ENCODE results near the gene GTF3C5.

DNA sequence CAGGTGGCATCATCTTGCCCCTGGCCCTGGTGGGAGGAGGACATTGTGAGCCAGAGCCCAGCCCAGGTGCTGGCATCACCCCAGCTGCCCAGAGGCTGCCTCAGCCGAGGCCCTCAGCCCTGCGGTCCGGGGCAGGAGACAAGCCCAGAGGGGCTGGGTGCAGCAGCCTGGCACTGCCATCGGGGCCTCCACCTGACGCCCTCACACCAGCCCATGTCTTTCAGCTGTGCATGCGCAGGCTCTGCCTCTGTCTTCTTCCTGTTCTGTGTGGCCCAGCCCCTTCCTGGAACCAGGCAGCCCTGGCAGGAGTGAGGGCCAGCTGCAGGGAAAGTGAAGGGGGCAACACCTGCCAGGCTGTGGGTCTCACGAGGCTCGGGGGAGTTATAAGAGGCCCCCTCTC, 26.2 kb downstream of the GTF3C5 start:
- TF ChIP-seq CTCF (IDR thresholded peaks at IDR 0.05 in 2 of 3, conservative IDR thresholded peaks at IDR 0.05 in 1 of 3; ENCODE audit: insufficient read depth in 2 of 3, low read depth in 1 of 3, low read length in 3 of 3) = no peak
- no peak for TF ChIP-seq GATAD2A (IDR thresholded peaks at IDR 0.05)
- no peak for TF ChIP-seq CHD2 (IDR thresholded peaks at IDR 0.05; ENCODE audit: low read depth, low read length)
- no peak for TF ChIP-seq KAT7 (CRISPR knock-in tag; IDR thresholded peaks at IDR 0.05; ENCODE audit: borderline replicate concordance)
- no peak for TF ChIP-seq CHD4 (IDR thresholded peaks at IDR 0.05; ENCODE audit: insufficient read depth, insufficient replicate concordance, low read depth, low read length, poor library complexity, severe bottlenecking)
- TF ChIP-seq SREBF2 (CRISPR knock-in tag; IDR thresholded peaks at IDR 0.05) = no peak
- TF ChIP-seq, protein P1, sequence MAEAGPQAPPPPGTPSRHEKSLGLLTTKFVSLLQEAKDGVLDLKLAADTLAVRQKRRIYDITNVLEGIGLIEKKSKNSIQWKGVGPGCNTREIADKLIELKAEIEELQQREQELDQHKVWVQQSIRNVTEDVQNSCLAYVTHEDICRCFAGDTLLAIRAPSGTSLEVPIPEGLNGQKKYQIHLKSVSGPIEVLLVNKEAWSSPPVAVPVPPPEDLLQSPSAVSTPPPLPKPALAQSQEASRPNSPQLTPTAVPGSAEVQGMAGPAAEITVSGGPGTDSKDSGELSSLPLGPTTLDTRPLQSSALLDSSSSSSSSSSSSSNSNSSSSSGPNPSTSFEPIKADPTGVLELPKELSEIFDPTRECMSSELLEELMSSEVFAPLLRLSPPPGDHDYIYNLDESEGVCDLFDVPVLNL (CRISPR knock-in tag; IDR thresholded peaks at IDR 0.05; ENCODE audit: low read depth) = no peak
- TF ChIP-seq NR2C2 (CRISPR knock-in tag; IDR thresholded peaks at IDR 0.05) = no peak
- no peak for TF ChIP-seq NR2C2 (tag; IDR thresholded peaks at IDR 0.05)
- TF ChIP-seq, protein P2, sequence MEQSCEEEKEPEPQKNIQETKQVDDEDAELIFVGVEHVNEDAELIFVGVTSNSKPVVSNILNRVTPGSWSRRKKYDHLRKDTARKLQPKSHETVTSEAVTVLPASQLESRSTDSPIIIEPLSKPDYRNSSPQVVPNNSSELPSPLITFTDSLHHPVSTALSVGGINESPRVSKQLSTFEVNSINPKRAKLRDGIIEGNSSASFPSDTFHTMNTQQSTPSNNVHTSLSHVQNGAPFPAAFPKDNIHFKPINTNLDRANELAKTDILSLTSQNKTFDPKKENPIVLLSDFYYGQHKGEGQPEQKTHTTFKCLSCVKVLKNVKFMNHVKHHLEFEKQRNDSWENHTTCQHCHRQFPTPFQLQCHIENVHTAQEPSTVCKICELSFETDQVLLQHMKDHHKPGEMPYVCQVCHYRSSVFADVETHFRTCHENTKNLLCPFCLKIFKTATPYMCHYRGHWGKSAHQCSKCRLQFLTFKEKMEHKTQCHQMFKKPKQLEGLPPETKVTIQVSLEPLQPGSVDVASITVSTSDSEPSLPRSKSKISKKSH (CRISPR knock-in tag; IDR thresholded peaks at IDR 0.05) = no peak
- TF ChIP-seq PHB2 (IDR thresholded peaks at IDR 0.05; ENCODE audit: low read depth) = no peak
- no peak for TF ChIP-seq ETV5 (CRISPR knock-in tag; IDR thresholded peaks at IDR 0.05; ENCODE audit: low read depth)
- TF ChIP-seq CREB1 (IDR thresholded peaks at IDR 0.05) = no peak
- no peak for TF ChIP-seq CREB1 (CRISPR knock-in tag; IDR thresholded peaks at IDR 0.05)
- TF ChIP-seq HDAC2 (IDR thresholded peaks at IDR 0.05) = no peak
- TF ChIP-seq TEAD4 (IDR thresholded peaks at IDR 0.05; ENCODE audit: low read length) = no peak
- no peak for TF ChIP-seq TEAD4 (CRISPR knock-in tag; IDR thresholded peaks at IDR 0.05; ENCODE audit: borderline replicate concordance)
